ENCODE data around the gene B4GALNT3. TPM values are rescaled to one million over a fixed set of nuclear protein-coding genes. Genes with fewer than 3 reads are reported as not detected.
A peak's percentile ranks its signal among the peaks of the same experiment; 100 is the strongest.

B4GALNT3 gene
- total RNA-seq, 1 experiment from 2014 or later = 77.9 TPM

GRCh38 chr12:468671-469389 is 9.1 kb downstream of the B4GALNT3 start:
- Histone ChIP-seq H3K36me3 (ENCODE audit: control insufficient read depth, insufficient read depth, low read length) (peaks cover 3% of the 10 kb centered on the region; the same call in 1 of the 2 replicates), H3K9me3 (no peaks in the 10 kb centered on the region), H3K4me3 (ENCODE audit: low read depth, low read length) (no peak overlapping the region), H3K4me1 (peaks cover 8% of the 10 kb centered on the region), H3K27me3 (replicated peaks; ENCODE audit: control insufficient read depth, insufficient read depth, low read length) (no peaks in the 10 kb centered on the region)
- no peaks in the 10 kb centered on the region for H3K27me3 Mint-ChIP-seq (ENCODE audit: insufficient read depth, unreplicated experiment)
- no peak overlapping the region for H3K27ac Mint-ChIP-seq (ENCODE audit: unreplicated experiment)
- TF ChIP-seq CTCF (IDR thresholded peaks at IDR 0.05; ENCODE audit: insufficient read depth in 1 of 2, low read depth in 1 of 2, low read length in 1 of 2, severe bottlenecking in 1 of 2, unreplicated experiment in 1 of 2) = no peak
- CTCF ChIA-PET = interaction anchor here (0.9 kb wide), 1 partner anchor 14 kb away, joined by 3 read pairs; no protein-coding TSS in a partner anchor
- peaks cover 6% of the 10 kb centered on the region for H3K36me3 Mint-ChIP-seq (ENCODE audit: insufficient read depth, unreplicated experiment)
- H3K9me3 Mint-ChIP-seq (ENCODE audit: unreplicated experiment) = no peaks in the 10 kb centered on the region
- peaks cover 17% of the 10 kb centered on the region for H3K4me1 Mint-ChIP-seq (ENCODE audit: low read depth, unreplicated experiment)
- intact Hi-C loops (cut with micrococcal nuclease; ENCODE audit: unreplicated experiment) = no loop called here
- POLR2A ChIA-PET = no interaction called here
- BruUV-seq (replicated peaks) = no TSS peak
- no peak for DNase-seq
- no peak overlapping the region for H3K4me3 Mint-ChIP-seq (ENCODE audit: unreplicated experiment)

GRCh38 chr12:470133-470532 is 10.4 kb downstream of the B4GALNT3 start:
- H3K27ac Mint-ChIP-seq (ENCODE audit: unreplicated experiment) = no peak overlapping the region
- peaks cover 13% of the 10 kb centered on the region for H3K36me3 Mint-ChIP-seq (ENCODE audit: insufficient read depth, unreplicated experiment)
- intact Hi-C loops (cut with micrococcal nuclease; ENCODE audit: unreplicated experiment) = no loop called here
- DNase-seq = no peak
- peaks cover 15% of the 10 kb centered on the region for H3K4me1 Mint-ChIP-seq (ENCODE audit: low read depth, unreplicated experiment)
- POLR2A ChIA-PET = no interaction called here
- H3K27me3 Mint-ChIP-seq (ENCODE audit: insufficient read depth, unreplicated experiment) = no peaks in the 10 kb centered on the region
- Histone ChIP-seq H3K4me1 (peaks cover 16% of the 10 kb centered on the region), H3K27me3 (replicated peaks; ENCODE audit: control insufficient read depth, insufficient read depth, low read length) (no peaks in the 10 kb centered on the region), H3K4me3 (ENCODE audit: low read depth, low read length) (no peak overlapping the region), H3K36me3 (ENCODE audit: control insufficient read depth, insufficient read depth, low read length) (peaks cover 2% of the 10 kb centered on the region; the same call in 1 of the 2 replicates), H3K9me3 (no peaks in the 10 kb centered on the region)
- TF ChIP-seq CTCF (IDR thresholded peaks at IDR 0.05; ENCODE audit: insufficient read depth in 1 of 2, low read depth in 1 of 2, low read length in 1 of 2, severe bottlenecking in 1 of 2, unreplicated experiment in 1 of 2) = no peak
- no peak overlapping the region for H3K4me3 Mint-ChIP-seq (ENCODE audit: unreplicated experiment)
- CTCF ChIA-PET = no interaction called here
- no peaks in the 10 kb centered on the region for H3K9me3 Mint-ChIP-seq (ENCODE audit: unreplicated experiment)
- no TSS peak for BruUV-seq (replicated peaks)

- H3K4me3 Mint-ChIP-seq (ENCODE audit: unreplicated experiment) = no peak overlapping the region
- peak overlapping the region; percentile 3 for H3K27ac Mint-ChIP-seq (ENCODE audit: unreplicated experiment)
- intact Hi-C loops (cut with micrococcal nuclease; ENCODE audit: unreplicated experiment) = no loop called here
- CTCF ChIA-PET = interaction anchor here (0.7 to 1.6 kb wide), 2 partner anchors 14 to 23 kb away, joined by 3 to 7 read pairs; no protein-coding TSS in a partner anchor
- BruUV-seq (replicated peaks) = no TSS peak
- no peaks in the 10 kb centered on the region for H3K27me3 Mint-ChIP-seq (ENCODE audit: insufficient read depth, unreplicated experiment)
- H3K36me3 ChIP-seq (ENCODE audit: control insufficient read depth, insufficient read depth, low read length) = peaks cover 2% of the 10 kb centered on the region; the same call in 1 of the 2 replicates
- no peaks in the 10 kb centered on the region for H3K9me3 ChIP-seq
- POLR2A ChIA-PET = interaction anchor here (0.7 kb wide), 1 partner anchor 23 kb away, joined by 4 read pairs; no protein-coding TSS in a partner anchor
- DNase-seq = no peak
- H3K4me3 ChIP-seq (ENCODE audit: low read depth, low read length) = no peak overlapping the region
- no peaks in the 10 kb centered on the region for H3K27me3 ChIP-seq (replicated peaks; ENCODE audit: control insufficient read depth, insufficient read depth, low read length)
- peaks cover 13% of the 10 kb centered on the region for H3K36me3 Mint-ChIP-seq (ENCODE audit: insufficient read depth, unreplicated experiment)
- H3K4me1 ChIP-seq = peaks cover 16% of the 10 kb centered on the region
- TF ChIP-seq CTCF (IDR thresholded peaks at IDR 0.05; ENCODE audit: insufficient read depth in 1 of 2, low read depth in 1 of 2, low read length in 1 of 2, severe bottlenecking in 1 of 2, unreplicated experiment in 1 of 2) = no peak
- H3K4me1 Mint-ChIP-seq (ENCODE audit: low read depth, unreplicated experiment) = peaks cover 21% of the 10 kb centered on the region
- no peaks in the 10 kb centered on the region for H3K9me3 Mint-ChIP-seq (ENCODE audit: unreplicated experiment)
Observed at GRCh38 chr12:473198-473597, 13.5 kb downstream of the B4GALNT3 start.
